Measurements from ENCODE around the gene DIRAS3.
"Not testable (repeated sequence)": the region's sequence is repeated elsewhere in the genome, so short reads cannot be mapped to it uniquely, and the experiment has no call there.

The DIRAS3 gene

DNA sequence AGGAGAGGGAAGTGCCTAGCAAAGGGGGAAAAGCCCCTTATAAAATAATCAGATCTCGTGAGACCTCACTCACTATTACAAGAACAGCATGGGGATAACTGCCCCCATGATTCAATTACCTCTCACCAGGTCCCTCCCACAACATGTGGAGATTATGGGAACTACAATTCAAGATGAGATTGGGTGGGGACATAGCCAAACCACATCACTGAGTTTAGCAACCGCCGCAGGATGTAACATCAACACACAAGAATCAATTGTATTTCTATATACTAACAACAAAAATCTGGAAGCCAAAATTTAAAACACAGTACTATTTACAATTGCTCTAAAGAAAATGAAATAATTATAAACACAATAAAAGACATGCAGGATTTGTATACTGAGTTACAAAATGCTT is 21.9 kb downstream of the DIRAS3 start:
- in situ Hi-C loops (cut with HindIII; ENCODE audit: low sequenced_read_pairs): no loop called here

DNA sequence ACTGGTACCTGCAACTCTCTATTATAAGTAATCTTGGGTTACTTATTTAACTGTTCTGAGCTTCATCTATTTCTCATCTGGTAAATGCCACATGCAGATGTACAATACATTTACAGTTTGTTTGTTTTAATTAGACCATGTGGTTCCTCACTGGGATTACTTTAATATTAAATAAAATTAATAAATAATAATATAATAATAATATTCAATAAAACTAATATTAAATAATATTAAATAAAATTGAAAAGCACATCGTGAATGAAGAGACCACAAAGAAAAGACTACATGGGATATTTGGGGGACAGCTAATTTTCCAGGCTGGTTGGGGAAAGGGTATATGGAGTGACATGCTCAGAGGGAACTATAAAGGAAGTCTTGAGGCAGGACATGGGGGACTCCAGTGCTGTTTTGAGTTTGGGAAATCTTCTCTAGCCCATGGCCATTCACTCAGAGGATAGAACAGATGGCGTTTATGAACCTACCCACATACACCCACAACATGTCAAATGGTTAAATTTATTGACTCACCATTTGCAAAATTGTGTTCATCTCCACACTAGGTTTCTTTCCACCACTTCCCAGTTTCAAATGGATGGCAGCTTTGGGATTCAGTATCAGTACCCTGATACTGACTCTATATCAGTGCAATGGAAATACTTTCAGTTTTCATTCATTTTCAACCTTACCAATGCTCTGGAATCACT is 25.6 kb downstream of the DIRAS3 start:
- in situ Hi-C loops (cut with HindIII; ENCODE audit: low sequenced_read_pairs): no loop called here

DNA sequence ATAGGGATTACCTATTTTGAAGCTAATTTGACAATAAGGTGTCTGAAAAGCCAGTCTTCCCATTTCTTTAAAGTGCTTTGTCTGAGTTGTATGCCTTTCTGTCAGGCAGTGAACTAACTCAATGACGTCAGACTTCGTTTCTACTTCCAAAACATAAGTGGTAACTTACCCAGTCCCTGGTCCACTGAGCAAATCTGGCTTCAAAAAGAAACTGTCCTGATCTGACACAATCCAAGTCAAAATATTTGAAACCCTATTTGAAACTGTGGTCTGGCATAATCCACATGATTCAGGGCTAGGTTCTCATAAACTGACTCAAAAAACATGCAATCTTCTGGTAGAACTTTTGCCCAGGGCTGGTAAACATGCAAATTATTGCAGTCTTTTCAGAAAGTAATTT is 34.0 kb downstream of the DIRAS3 start:
- in situ Hi-C loops (cut with HindIII; ENCODE audit: low sequenced_read_pairs): no loop called here

DNA sequence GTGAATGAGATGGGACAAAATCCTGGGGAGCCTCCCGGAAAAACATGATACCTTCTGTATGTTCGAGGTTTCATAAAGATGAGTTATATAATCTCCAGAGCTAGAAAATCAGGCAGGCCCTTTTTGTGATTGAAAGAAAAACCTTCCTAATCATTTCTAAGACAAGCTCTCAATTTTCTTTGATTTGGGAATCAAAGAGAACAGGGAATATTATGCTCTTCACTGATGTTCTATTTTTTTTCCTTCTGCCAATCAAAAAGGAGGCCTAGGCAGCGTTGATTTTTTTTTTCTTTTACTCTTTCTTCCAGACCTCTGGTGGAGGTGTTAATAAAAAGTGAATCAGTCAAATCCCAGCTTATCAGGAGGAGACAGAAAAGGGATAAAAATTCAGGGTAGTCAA is 34.5 kb downstream of the DIRAS3 start:
- in situ Hi-C loops (cut with HindIII; ENCODE audit: low sequenced_read_pairs): no loop called here

DNA sequence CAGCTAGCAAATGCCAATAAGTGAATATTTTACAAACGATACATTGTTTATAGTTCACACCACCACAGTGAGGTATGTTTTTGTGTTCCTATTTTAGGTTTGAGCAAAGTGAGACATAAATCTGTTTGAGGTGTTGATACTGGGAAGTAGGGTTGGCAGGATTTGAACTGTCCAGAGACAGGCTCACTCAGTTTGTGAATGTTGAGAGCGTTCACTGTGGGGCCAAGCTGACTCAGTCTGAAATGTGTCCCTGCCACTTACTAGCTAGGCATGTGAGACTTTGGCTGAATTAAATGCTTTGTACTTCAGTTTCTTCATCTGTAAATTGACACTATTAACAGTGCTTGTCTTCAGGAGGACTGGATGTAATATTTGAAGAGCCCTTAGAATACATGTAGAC is 35.1 kb downstream of the DIRAS3 start:
- in situ Hi-C loops (cut with HindIII; ENCODE audit: low sequenced_read_pairs): no loop called here

DNA sequence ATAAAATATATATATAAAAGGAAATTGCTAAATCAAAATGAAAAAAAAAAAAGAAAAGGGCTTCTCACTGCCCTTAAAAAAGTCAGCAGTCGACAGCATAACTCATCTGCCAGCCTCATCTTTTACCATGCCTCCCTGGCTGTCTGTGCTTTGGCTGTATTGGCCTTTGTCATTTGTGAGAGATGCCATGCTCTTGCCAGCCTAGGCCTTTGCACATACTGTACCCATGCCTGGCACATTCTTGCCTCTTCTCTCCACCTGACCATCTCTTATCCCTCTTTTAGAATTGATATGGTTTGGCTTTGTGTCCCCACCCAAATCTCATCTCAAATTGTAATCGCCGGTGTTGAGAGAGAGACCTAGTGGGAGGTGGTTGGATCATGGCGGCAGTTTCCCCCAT is 37.1 kb downstream of the DIRAS3 start:
- in situ Hi-C loops (cut with HindIII; ENCODE audit: low sequenced_read_pairs): no loop called here

DNA sequence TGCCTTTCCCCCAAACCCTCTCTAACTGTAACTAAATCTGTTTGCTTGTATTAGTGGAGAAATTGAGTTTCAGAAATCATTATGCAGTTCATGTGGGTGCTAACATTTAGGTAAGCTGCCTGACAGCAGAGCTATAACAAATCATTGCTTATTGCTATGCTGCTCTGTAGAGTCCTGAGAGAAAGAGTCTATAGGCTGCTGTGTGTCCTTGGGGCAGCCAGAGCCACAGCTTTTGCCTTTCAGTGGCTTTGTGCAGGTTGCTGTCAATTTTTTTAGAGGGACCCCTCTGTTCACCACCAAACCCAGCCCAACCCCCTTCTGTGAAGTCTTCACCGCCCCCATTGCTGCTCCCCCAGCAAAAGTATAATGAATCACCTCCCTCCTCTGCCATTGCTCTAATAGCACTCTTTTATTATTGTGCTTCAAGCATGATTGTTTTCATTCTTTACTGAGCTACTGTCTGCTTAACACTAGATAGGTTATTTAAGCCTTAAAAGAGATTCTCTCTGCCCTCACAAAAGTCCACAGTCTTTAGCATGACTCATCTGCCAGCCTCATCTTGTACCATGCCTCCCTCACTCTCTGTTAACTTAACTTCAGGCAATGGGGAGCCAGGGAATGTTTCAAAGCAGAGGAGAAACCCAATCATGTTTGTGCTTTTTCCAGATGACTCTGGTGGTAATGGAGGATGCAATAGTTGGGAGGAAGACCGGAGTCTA is 38.6 kb downstream of the DIRAS3 start:
- in situ Hi-C loops (cut with HindIII; ENCODE audit: low sequenced_read_pairs): no loop called here

DNA sequence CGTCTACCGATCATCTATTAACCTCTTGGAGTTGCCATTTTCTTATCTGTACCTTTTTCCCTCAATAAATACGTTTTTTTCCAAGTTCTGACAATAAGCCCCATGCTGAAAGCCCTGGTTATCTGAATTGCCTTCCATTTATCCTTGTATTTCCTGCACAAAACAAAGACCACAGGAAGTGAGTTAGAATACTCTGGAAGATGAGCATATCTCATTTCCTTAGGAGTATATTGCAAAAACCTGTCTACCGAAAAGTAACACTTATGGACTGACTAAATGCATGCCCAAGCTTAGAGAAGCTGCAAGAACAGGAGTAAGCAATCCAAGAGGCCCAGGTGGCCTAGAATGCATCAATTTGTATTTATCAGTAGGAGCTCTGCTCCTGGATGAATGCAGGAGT is 39.9 kb downstream of the DIRAS3 start:
- in situ Hi-C loops (cut with HindIII; ENCODE audit: low sequenced_read_pairs): no loop called here

DNA sequence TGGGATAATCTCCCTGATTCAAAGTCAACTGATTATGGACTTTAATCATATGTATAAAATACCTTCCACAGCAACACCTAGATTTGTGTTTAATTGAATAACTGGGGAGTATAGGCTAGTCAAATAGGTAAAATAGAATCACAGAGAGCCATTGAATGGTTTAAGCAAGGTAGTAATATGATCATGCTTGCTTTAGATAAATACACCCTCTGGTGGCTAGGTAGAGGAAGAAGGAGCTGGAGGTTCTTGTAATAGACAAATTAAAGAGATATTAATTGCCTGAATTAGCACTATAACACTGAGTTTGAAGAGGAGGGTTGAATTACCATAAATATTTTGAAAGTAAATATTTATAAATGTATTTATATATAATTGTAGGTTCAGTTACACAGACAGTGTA is 40.3 kb downstream of the DIRAS3 start:
- in situ Hi-C loops (cut with HindIII; ENCODE audit: low sequenced_read_pairs): no loop called here

DNA sequence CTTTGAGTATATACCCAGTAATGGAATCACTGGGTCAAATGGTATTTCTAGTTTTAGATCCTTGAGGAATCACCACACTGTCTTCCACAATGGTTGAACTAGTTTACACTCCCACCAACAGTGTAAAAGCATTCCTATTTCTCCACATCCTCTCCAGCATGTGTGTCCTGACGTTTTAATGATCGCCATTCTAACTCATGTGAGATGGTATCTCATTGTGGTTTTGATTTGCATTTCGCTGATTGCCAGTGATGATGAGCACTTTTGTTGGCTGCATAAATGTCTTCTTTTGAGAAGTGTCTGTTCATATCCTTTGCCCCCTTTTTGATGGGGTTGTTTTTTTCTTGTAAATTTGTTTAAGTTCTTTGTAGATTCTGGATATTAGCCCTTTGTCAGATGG is 46.8 kb downstream of the DIRAS3 start:
- in situ Hi-C loops (cut with HindIII; ENCODE audit: low sequenced_read_pairs): not testable (repeated sequence)

DNA sequence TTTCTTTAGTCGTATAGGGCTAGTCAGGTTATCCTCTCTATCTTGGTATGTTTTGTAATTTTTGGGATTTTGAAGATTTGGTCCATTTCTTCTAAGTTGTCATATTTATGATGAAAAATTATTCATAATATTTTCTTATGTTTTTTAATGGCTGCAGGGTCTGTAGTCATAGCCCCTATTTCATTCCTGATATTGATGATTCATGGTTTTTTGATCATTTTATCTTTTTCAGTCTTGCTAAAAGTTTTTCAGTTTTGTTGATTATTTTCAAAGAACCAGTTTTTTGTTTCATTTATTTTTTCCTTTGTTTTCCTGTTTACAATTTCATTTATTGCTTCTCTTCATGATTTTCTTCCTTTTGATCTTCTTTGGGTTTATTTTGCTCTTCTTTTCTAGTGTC is 50.2 kb downstream of the DIRAS3 start:
- in situ Hi-C loops (cut with HindIII; ENCODE audit: low sequenced_read_pairs): no loop called here

DNA sequence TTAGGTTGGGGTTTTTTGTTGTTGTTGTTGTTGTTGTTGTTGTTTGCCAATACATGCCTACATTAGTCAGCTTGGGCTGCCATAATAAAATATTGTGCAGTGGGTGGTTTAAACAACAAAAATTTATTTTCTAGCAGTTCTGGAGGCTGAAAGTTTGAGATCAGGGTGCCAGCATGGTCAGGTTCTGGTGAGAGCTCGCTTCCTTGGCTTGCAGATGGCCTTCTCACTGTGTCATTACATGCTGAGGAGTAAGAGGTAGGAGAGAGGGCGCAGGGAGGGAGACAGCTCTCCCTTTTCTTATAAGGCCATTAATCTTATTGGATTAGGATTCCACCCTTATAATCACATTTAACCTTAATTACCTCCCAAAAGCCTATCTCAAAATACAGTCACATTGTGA is 52.7 kb downstream of the DIRAS3 start:
- in situ Hi-C loops (cut with HindIII; ENCODE audit: low sequenced_read_pairs): no loop called here

Measured in DLD1 (cell line).